Esophagus muscularis mucosa (tissue), 4 donors: ENCODE measurements around the gene C19orf53. TPM values are rescaled to one million over a fixed set of nuclear protein-coding genes. Genes with fewer than 3 reads are reported as not detected.

Source experiments
- DNase-seq: peaks from one replicate; pipeline ENCODE4 v3.0.0-alpha.2; 2017; ENCODE audit errors: extremely low spot score
- H3K27ac ChIP-seq, 4 donors: fragments of 200-600 bp; sonication (generic); replicated peaks in 1 of 4; 1 replicate in 3 of 4; 2 replicates in 1 of 4; pipeline ENCODE4 v1.5.1; 2016 to 2019; ENCODE audit warnings: mild to moderate bottlenecking in 1 of 4
- H3K27me3 ChIP-seq, 4 donors: fragments of 200-600 bp; sonication (generic); one replicate each; pipeline versions ENCODE4 v1.5.1 to v1.6.0; 2016 to 2019
- H3K36me3 ChIP-seq, 4 donors: fragments of 200-600 bp; sonication (generic); one replicate each; pipeline ENCODE4 v1.5.1; 2016 to 2019
- H3K4me1 ChIP-seq, 4 donors: fragments of 200-600 bp; sonication (generic); one replicate each; pipeline ENCODE4 v1.5.1; 2016 to 2019
- H3K4me3 ChIP-seq, 4 donors: fragments of 200-600 bp; sonication (generic); 1 replicate in 2 of 4; 2 replicates in 2 of 4; pipeline ENCODE4 v1.5.1; 2016 to 2019; ENCODE audit warnings: mild to moderate bottlenecking in 4 of 4, moderate library complexity in 1 of 4
- H3K9me3 ChIP-seq, 4 donors: fragments of 200-600 bp; sonication (generic); 1 replicate in 3 of 4; 2 replicates in 1 of 4; pipeline ENCODE4 v1.5.1; 2016 to 2019
- EP300 ChIP-seq: sonication (generic); formaldehyde crosslinking; IDR thresholded peaks from one replicate; pipeline ENCODE4 v1.6.1; 2017; ENCODE audit warnings: antibody characterized with exemption
- POLR2A ChIP-seq: fragments of 450-650 bp; IDR thresholded peaks from one replicate; pipeline ENCODE4 v1.6.1; 2017; ENCODE audit warnings: antibody characterized with exemption, moderate library complexity, mild to moderate bottlenecking, low read depth
- POLR2AphosphoS5 ChIP-seq, 2 donors: sonication (generic); formaldehyde crosslinking; IDR thresholded peaks; one replicate each; pipeline ENCODE4 v1.6.1; 2017; ENCODE audit warnings: antibody characterized with exemption in 2 of 2
- WGBS: methylation state at CpG from one replicate; pipeline ENCODE4 v1.1.5; 2018; 5-methylcytosine and 5-hydroxymethylcytosine counted together
- intact Hi-C: fragments of 100-400 bp; cut with DNase I; formaldehyde crosslinking; loops from one replicate; pipeline ENCODE4 v1.15.1; 2023
- total RNA-seq, 4 donors: library from RNA; depleted of rRNA; stranded (reverse); fragments of >200 nt; gene quantifications; one replicate each; pipeline versions ENCODE4 v1.1.0 to v1.2.1, GENCODE V29; 2016
- TF ChIP-seq, protein P1 (sequence below), 3 experiments: fragments of 200-600 bp in 2 of 3; fragments of 450-650 bp in 1 of 3; sonication (generic) in 2 of 3; IDR thresholded peaks; one replicate each; pipeline ENCODE4 v1.5.1; 2017 to 2019; ENCODE audit warnings: antibody characterized with exemption in 3 of 3, mild to moderate bottlenecking in 2 of 3, moderate library complexity in 1 of 3

The C19orf53 gene
- total RNA-seq, 4 donors from 2014 or later: 87.4 to 168 (median 104) TPM

DNA sequence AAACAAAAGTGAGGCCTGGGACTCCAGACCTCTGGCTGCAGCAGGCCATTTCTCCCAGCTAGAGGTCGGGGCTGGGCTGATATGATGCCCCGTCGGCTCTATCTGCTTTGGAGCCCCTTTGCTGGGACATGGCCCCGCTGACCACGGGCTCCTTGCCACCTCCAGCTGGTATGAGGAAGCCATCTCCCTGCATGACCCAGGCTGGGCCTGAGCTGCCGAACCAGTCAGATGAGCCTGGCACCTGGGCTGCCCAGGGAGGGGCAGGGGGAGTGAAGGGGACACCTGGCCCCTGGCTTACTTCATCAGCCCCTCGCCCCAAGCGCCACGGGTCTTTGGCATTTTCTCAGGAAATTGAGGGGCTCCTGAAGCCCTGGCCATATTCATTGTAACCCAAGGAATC, 28.8 kb downstream of the C19orf53 start:
- no peaks in the 10 kb centered on the region for H3K27me3 ChIP-seq
- peaks cover 0 to 32% (median 17%) of the 10 kb centered on the region in 4 donors for H3K36me3 ChIP-seq
- 86% methylated on average over 4 of the region's 9 CpGs for WGBS
- DNase-seq: no peak
- intact Hi-C loops: no loop called here
- H3K4me3 ChIP-seq: no peak overlapping the region
- H3K9me3 ChIP-seq: no peaks in the 10 kb centered on the region
- TF ChIP-seq, protein P1, sequence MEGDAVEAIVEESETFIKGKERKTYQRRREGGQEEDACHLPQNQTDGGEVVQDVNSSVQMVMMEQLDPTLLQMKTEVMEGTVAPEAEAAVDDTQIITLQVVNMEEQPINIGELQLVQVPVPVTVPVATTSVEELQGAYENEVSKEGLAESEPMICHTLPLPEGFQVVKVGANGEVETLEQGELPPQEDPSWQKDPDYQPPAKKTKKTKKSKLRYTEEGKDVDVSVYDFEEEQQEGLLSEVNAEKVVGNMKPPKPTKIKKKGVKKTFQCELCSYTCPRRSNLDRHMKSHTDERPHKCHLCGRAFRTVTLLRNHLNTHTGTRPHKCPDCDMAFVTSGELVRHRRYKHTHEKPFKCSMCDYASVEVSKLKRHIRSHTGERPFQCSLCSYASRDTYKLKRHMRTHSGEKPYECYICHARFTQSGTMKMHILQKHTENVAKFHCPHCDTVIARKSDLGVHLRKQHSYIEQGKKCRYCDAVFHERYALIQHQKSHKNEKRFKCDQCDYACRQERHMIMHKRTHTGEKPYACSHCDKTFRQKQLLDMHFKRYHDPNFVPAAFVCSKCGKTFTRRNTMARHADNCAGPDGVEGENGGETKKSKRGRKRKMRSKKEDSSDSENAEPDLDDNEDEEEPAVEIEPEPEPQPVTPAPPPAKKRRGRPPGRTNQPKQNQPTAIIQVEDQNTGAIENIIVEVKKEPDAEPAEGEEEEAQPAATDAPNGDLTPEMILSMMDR (IDR thresholded peaks at IDR 0.05): no peak
- TF ChIP-seq POLR2A (no peak), POLR2AphosphoS5 (IDR thresholded peaks at IDR 0.05) (no peak), EP300 (no peak)
- no peak overlapping the region for H3K27ac ChIP-seq
- H3K4me1 ChIP-seq: peaks cover 0 to 14% (median 10%) of the 10 kb centered on the region in 4 donors

DNA sequence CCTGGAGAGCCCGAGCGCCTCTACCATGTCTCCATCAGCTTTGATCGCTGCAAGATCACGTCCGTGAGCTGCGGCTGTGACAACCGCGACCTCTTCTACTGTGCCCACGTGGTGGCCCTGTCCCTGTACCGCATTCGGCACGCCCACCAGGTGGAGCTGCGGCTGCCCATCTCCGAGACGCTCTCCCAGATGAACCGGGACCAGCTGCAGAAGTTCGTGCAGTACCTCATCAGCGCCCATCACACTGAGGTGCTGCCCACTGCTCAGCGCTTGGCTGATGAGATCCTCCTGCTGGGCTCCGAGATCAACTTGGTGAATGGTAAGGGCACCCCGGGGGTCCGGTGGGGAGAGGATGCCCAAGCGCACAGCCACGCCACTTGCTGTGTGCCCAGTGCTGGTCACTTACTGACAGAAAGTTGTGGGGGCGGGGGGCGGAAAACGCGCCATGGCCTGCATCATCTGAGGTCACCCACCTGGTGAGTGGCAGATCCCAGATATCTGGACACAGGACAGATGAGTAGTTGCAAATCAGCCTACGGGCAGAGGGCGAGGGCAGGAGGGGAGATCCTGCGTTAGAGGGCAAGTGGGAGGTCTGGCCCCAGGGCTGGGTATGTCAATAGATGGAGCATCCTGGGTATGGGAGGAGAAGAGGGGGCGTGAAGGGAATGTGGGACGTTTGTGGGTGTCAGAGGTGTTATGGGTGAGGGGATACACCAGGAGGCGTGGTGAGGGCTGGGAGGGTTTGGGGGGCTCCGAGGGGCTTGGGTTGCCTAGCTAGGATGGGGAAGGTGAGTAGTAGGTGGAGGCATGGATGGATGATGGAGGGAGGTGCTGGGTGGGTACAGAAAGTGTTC, 30.8 kb downstream of the C19orf53 start:
- DNase-seq: no peak
- Histone ChIP-seq H3K27me3 (no peaks in the 10 kb centered on the region), H3K9me3 (no peaks in the 10 kb centered on the region), H3K27ac (no peak overlapping the region), H3K4me3 (no peak overlapping the region), H3K36me3 (peaks cover 0 to 50% (median 26%) of the 10 kb centered on the region in 4 donors), H3K4me1 (peaks cover 0 to 11% (median 5%) of the 10 kb centered on the region in 4 donors)
- TF ChIP-seq POLR2AphosphoS5 (IDR thresholded peaks at IDR 0.05) (peak in 1 of 2 donors; percentile 40), EP300 (no peak), POLR2A (no peak)
- TF ChIP-seq, protein P1 (IDR thresholded peaks at IDR 0.05): peak; percentile 48 to 64 (median 61)
- intact Hi-C loops: no loop called here
- 94% methylated on average over 12 of the region's 35 CpGs for WGBS

DNA sequence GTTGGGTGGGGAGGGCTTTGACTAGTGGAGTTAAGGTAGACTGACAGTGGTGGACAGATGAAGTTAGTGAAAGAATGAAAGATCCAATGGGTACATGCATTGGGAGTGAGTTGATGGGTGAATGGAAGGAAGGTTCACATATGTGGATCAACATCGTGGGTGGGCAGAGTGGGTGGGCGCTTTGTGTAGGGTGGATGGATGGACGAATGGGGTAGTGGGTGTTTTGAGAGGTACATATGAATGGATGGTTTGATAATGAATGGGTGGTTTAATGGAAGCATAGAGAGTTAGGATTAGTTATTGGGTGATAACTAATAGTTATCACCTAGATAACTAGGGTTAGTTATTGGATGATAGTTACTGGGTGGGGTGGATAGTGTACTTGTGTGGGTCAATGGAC, 32.5 kb downstream of the C19orf53 start:
- H3K4me1 ChIP-seq: peaks cover 0 to 11% (median 5%) of the 10 kb centered on the region in 4 donors
- WGBS: 91% methylated on average over 3 of the region's 3 CpGs
- TF ChIP-seq, protein P1 (IDR thresholded peaks at IDR 0.05): no peak
- TF ChIP-seq POLR2A (no peak), EP300 (no peak)
- H3K27me3 ChIP-seq: no peaks in the 10 kb centered on the region
- H3K36me3 ChIP-seq: peaks cover 0 to 53% (median 31%) of the 10 kb centered on the region in 4 donors
- no peak overlapping the region for H3K4me3 ChIP-seq
- DNase-seq: no peak
- intact Hi-C loops: no loop called here
- H3K27ac ChIP-seq: no peak overlapping the region
- no peaks in the 10 kb centered on the region for H3K9me3 ChIP-seq

DNA sequence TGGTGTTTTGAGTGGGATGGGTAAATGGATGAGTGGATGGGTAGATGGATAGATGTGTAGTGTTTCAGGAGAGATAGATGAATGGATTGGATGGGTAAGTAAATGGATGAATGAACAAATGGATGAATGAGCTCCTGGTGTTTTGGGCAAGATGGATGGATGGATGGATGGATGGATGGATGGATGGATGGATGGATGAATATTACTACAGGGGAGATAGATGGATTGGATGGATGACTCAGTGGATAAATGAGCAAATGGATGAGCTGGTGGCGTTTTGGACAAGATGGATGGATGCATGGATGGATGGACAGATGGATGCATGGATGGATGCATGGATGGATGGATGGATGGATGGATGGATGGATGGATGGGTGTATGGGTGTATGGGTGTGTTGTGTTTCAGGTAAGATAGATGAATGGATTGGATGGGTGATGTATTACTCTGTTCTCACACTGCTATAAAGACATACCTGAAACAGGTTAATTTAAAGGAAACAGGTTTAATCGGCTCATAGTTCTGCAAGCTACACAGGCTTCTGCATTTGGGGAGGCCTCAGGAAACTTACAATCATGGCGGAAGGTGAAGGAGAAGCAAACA, 33.3 kb downstream of the C19orf53 start:
- no peak for TF ChIP-seq EP300
- TF ChIP-seq, protein P1 (IDR thresholded peaks at IDR 0.05): no peak
- TF ChIP-seq POLR2AphosphoS5 (IDR thresholded peaks at IDR 0.05): no peak
- no peak for TF ChIP-seq POLR2A
- intact Hi-C loops: no loop called here
- Histone ChIP-seq H3K4me1 (peaks cover 0 to 11% (median 5%) of the 10 kb centered on the region in 4 donors), H3K36me3 (peaks cover 0 to 52% (median 31%) of the 10 kb centered on the region in 4 donors), H3K9me3 (no peaks in the 10 kb centered on the region), H3K27ac (no peak overlapping the region), H3K27me3 (no peaks in the 10 kb centered on the region), H3K4me3 (no peak overlapping the region)
- WGBS: 97% methylated on average over 3 of the region's 3 CpGs
- DNase-seq: no peak
